ENCODE results near the gene TRAK2.

TRAK2 gene

GRCh38 chr2:201448701-201449100 is 2.6 kb downstream of the TRAK2 start:
- peaks cover 11% of the 10 kb centered on the region for H3K79me2 ChIP-seq (ENCODE audit: control insufficient read depth, insufficient read depth, low read length, poor library complexity)
- peaks cover 11% of the 10 kb centered on the region for H3K79me1 ChIP-seq (ENCODE audit: low read length)
- no peak overlapping the region for H3K4me3 ChIP-seq (ENCODE audit: low read depth, low read length)
- no peak overlapping the region for H3K18ac ChIP-seq (ENCODE audit: low read length)
- H3K36me3 ChIP-seq (ENCODE audit: control insufficient read depth in 1 of 2, insufficient read depth in 2 of 2, low read length in 2 of 2) = peaks cover 0 to 3% of the 10 kb centered on the region in 2 experiments
- no peak overlapping the region for H2BK5ac ChIP-seq (ENCODE audit: low read depth, low read length, poor library complexity)
- no peak overlapping the region for H2AFZ ChIP-seq (ENCODE audit: insufficient read depth, low read length, poor library complexity)
- H3K4ac ChIP-seq (ENCODE audit: low read depth, low read length) = no peak overlapping the region
- no peak overlapping the region for H2AK5ac ChIP-seq (ENCODE audit: low read length)
- no peaks in the 10 kb centered on the region for H3K27me3 ChIP-seq (ENCODE audit: insufficient read depth, low read length)
- no peak overlapping the region for H3K9ac ChIP-seq (ENCODE audit: low read length)
- H2BK12ac ChIP-seq (ENCODE audit: low read length) = no peak overlapping the region
- H3K4me2 ChIP-seq (ENCODE audit: low read length) = no peak overlapping the region
- H4K12ac ChIP-seq (ENCODE audit: low read depth, low read length) = no peak overlapping the region
- no peak overlapping the region for H2BK120ac ChIP-seq (ENCODE audit: insufficient read depth, low read length, poor library complexity)
- no peaks in the 10 kb centered on the region for H3K4me1 ChIP-seq (ENCODE audit: control insufficient read depth in 1 of 2, insufficient read depth in 2 of 2, low read length in 2 of 2)
- H3K27ac ChIP-seq (ENCODE audit: low read depth, low read length) = no peak overlapping the region
- no peak overlapping the region for H3K14ac ChIP-seq (ENCODE audit: low read length)
- no peaks in the 10 kb centered on the region for H3K9me3 ChIP-seq (ENCODE audit: insufficient read depth, low read depth, low read length)
- peak; percentile 11 to 28 for DNase-seq
- no peak overlapping the region for H4K8ac ChIP-seq (ENCODE audit: low read depth, low read length)
- WGBS (ENCODE audit: extremely low coverage, insufficient coverage, insufficient read length) = no CpG with 5 or more reads among the region's 4 CpGs
- H4K91ac ChIP-seq (ENCODE audit: low read depth, low read length) = no peak overlapping the region
- H3K23ac ChIP-seq (ENCODE audit: low read length) = no peak overlapping the region

GRCh38 chr2:201448061-201448460 is 3.2 kb downstream of the TRAK2 start:
- Histone ChIP-seq H3K79me2 (ENCODE audit: control insufficient read depth, insufficient read depth, low read length, poor library complexity) (peaks cover 11% of the 10 kb centered on the region), H3K27me3 (ENCODE audit: insufficient read depth, low read length) (no peaks in the 10 kb centered on the region), H3K27ac (ENCODE audit: low read depth, low read length) (no peak overlapping the region), H3K14ac (ENCODE audit: low read length) (no peak overlapping the region), H4K12ac (ENCODE audit: low read depth, low read length) (no peak overlapping the region), H3K9ac (ENCODE audit: low read length) (no peak overlapping the region), H3K36me3 (ENCODE audit: control insufficient read depth in 1 of 2, insufficient read depth in 2 of 2, low read length in 2 of 2) (peaks cover 0 to 3% of the 10 kb centered on the region in 2 experiments), H2BK12ac (ENCODE audit: low read length) (no peak overlapping the region), H3K23ac (ENCODE audit: low read length) (no peak overlapping the region), H2AK5ac (ENCODE audit: low read length) (no peak overlapping the region), H3K4me3 (ENCODE audit: low read depth, low read length) (no peak overlapping the region), H3K4ac (ENCODE audit: low read depth, low read length) (no peak overlapping the region), H3K4me2 (ENCODE audit: low read length) (no peak overlapping the region), H4K8ac (ENCODE audit: low read depth, low read length) (no peak overlapping the region), H3K9me3 (ENCODE audit: insufficient read depth, low read depth, low read length) (no peaks in the 10 kb centered on the region), H2AFZ (ENCODE audit: insufficient read depth, low read length, poor library complexity) (no peak overlapping the region), H2BK120ac (ENCODE audit: insufficient read depth, low read length, poor library complexity) (no peak overlapping the region), H3K4me1 (ENCODE audit: control insufficient read depth in 1 of 2, insufficient read depth in 2 of 2, low read length in 2 of 2) (no peaks in the 10 kb centered on the region), H3K79me1 (ENCODE audit: low read length) (peaks cover 11% of the 10 kb centered on the region), H4K91ac (ENCODE audit: low read depth, low read length) (no peak overlapping the region), H2BK5ac (ENCODE audit: low read depth, low read length, poor library complexity) (no peak overlapping the region), H3K18ac (ENCODE audit: low read length) (no peak overlapping the region)
- no peak for DNase-seq
- no CpG with 5 or more reads among the region's 1 CpG for WGBS (ENCODE audit: extremely low coverage, insufficient coverage, insufficient read length)

- Histone ChIP-seq H3K4me1 (ENCODE audit: control insufficient read depth in 1 of 2, insufficient read depth in 2 of 2, low read length in 2 of 2) (no peaks in the 10 kb centered on the region), H3K27ac (ENCODE audit: low read depth, low read length) (no peak overlapping the region), H2BK5ac (ENCODE audit: low read depth, low read length, poor library complexity) (no peak overlapping the region), H3K9me3 (ENCODE audit: insufficient read depth, low read depth, low read length) (no peaks in the 10 kb centered on the region), H3K79me1 (ENCODE audit: low read length) (peaks cover 9% of the 10 kb centered on the region), H3K9ac (ENCODE audit: low read length) (no peak overlapping the region), H3K4me3 (ENCODE audit: low read depth, low read length) (no peak overlapping the region), H4K91ac (ENCODE audit: low read depth, low read length) (no peak overlapping the region), H4K12ac (ENCODE audit: low read depth, low read length) (no peak overlapping the region), H3K27me3 (ENCODE audit: insufficient read depth, low read length) (no peaks in the 10 kb centered on the region), H3K14ac (ENCODE audit: low read length) (no peak overlapping the region), H3K36me3 (ENCODE audit: control insufficient read depth in 1 of 2, insufficient read depth in 2 of 2, low read length in 2 of 2) (peaks cover 0 to 3% of the 10 kb centered on the region in 2 experiments), H3K4ac (ENCODE audit: low read depth, low read length) (no peak overlapping the region), H2AK5ac (ENCODE audit: low read length) (no peak overlapping the region), H3K4me2 (ENCODE audit: low read length) (no peak overlapping the region), H3K18ac (ENCODE audit: low read length) (no peak overlapping the region), H3K23ac (ENCODE audit: low read length) (no peak overlapping the region), H2AFZ (ENCODE audit: insufficient read depth, low read length, poor library complexity) (no peak overlapping the region), H2BK120ac (ENCODE audit: insufficient read depth, low read length, poor library complexity) (no peak overlapping the region), H4K8ac (ENCODE audit: low read depth, low read length) (no peak overlapping the region), H2BK12ac (ENCODE audit: low read length) (no peak overlapping the region), H3K79me2 (ENCODE audit: control insufficient read depth, insufficient read depth, low read length, poor library complexity) (peaks cover 8% of the 10 kb centered on the region)
- no peak for DNase-seq
- WGBS (ENCODE audit: extremely low coverage, insufficient coverage, insufficient read length) = no CpG with 5 or more reads among the region's 1 CpG
Observed at GRCh38 chr2:201447086-201447485, 4.2 kb downstream of the TRAK2 start.

GRCh38 chr2:201444746-201445465 is 6.4 kb downstream of the TRAK2 start:
- Histone ChIP-seq H3K14ac (ENCODE audit: low read length) (no peak overlapping the region), H3K9ac (ENCODE audit: low read length) (no peak overlapping the region)
- no peak for DNase-seq

More at GRCh38 chr2:201444746-201445465, 6.4 kb downstream of the TRAK2 start:
- Histone ChIP-seq H2BK12ac (ENCODE audit: low read length) (no peak overlapping the region), H3K4me1 (ENCODE audit: control insufficient read depth in 1 of 2, insufficient read depth in 2 of 2, low read length in 2 of 2) (no peaks in the 10 kb centered on the region), H2BK120ac (ENCODE audit: insufficient read depth, low read length, poor library complexity) (no peak overlapping the region), H3K4ac (ENCODE audit: low read depth, low read length) (no peak overlapping the region), H4K12ac (ENCODE audit: low read depth, low read length) (no peak overlapping the region), H3K36me3 (ENCODE audit: control insufficient read depth in 1 of 2, insufficient read depth in 2 of 2, low read length in 2 of 2) (peaks cover 0 to 2% of the 10 kb centered on the region in 2 experiments), H3K4me2 (ENCODE audit: low read length) (no peak overlapping the region), H3K27me3 (ENCODE audit: insufficient read depth, low read length) (no peaks in the 10 kb centered on the region), H3K79me2 (ENCODE audit: control insufficient read depth, insufficient read depth, low read length, poor library complexity) (no peaks in the 10 kb centered on the region), H3K9me3 (ENCODE audit: insufficient read depth, low read depth, low read length) (no peaks in the 10 kb centered on the region), H4K91ac (ENCODE audit: low read depth, low read length) (no peak overlapping the region), H2AK5ac (ENCODE audit: low read length) (no peak overlapping the region), H3K27ac (ENCODE audit: low read depth, low read length) (no peak overlapping the region), H3K4me3 (ENCODE audit: low read depth, low read length) (no peak overlapping the region), H3K23ac (ENCODE audit: low read length) (no peak overlapping the region), H4K8ac (ENCODE audit: low read depth, low read length) (no peak overlapping the region), H3K18ac (ENCODE audit: low read length) (no peak overlapping the region), H2AFZ (ENCODE audit: insufficient read depth, low read length, poor library complexity) (no peak overlapping the region), H2BK5ac (ENCODE audit: low read depth, low read length, poor library complexity) (no peak overlapping the region), H3K79me1 (ENCODE audit: low read length) (no peaks in the 10 kb centered on the region)
- no CpG with 5 or more reads among the region's 3 CpGs for WGBS (ENCODE audit: extremely low coverage, insufficient coverage, insufficient read length)
